Cardiac muscle cell (in vitro differentiated cells and primary cell): ENCODE results near the gene MLF2. TPM values are rescaled to one million over a fixed set of nuclear protein-coding genes. Genes with fewer than 3 reads are reported as not detected.

Source experiments
- DNase-seq, 2 donors: peaks; one replicate each; pipeline versions ENCODE4 v3.0.0 to v3.0.0-alpha.2; 2010 to 2017; ENCODE audit warnings: low read depth in 1 of 2, low spot score in 1 of 2
- H3K27ac ChIP-seq: fragments of 200-600 bp; sonication (generic); 2 replicates; pipeline ENCODE4 v1.5.1; 2016
- H3K27me3 ChIP-seq: fragments of 200-600 bp; sonication (generic); 2 replicates; pipeline ENCODE4 v1.6.0; 2016; ENCODE audit warnings: control low read depth
- H3K36me3 ChIP-seq: fragments of 200-600 bp; sonication (generic); 2 replicates; pipeline ENCODE4 v1.5.1; 2016; ENCODE audit warnings: control low read depth
- H3K4me1 ChIP-seq: fragments of 200-600 bp; sonication (generic); 2 replicates; pipeline ENCODE4 v1.8.1; 2017; ENCODE audit warnings: low read depth, mild to moderate bottlenecking, mixed run types
- H3K4me3 ChIP-seq: fragments of 200-600 bp; sonication (generic); 2 replicates; pipeline ENCODE4 v1.5.1; 2016; ENCODE audit warnings: mild to moderate bottlenecking
- H3K9me3 ChIP-seq: fragments of 200-600 bp; sonication (generic); 2 replicates; pipeline ENCODE4 v1.5.1; 2017; ENCODE audit warnings: low read depth, mild to moderate bottlenecking, control low read depth
- polyA plus RNA-seq: library from polyadenylated mRNA; unstranded; fragments of >200 nt; fragmentation: Nextera tagmentation; extraction: Ambion mirVana; gene quantifications from 2 replicates; pipeline ENCODE4 v1.2.1, GENCODE V29; 2016
- total RNA-seq: library from RNA; depleted of rRNA; stranded (reverse); fragments of >200 nt; gene quantifications from 2 replicates; pipeline ENCODE4 v1.2.3, GENCODE V29; 2016
- TF ChIP-seq, protein P1 (sequence below): IDR thresholded peaks from 2 replicates; pipeline ENCODE4 v1.5.1; 2012; ENCODE audit warnings: low read depth, mild to moderate bottlenecking, low read length

MLF2 gene
- total and polyA plus RNA-seq, 2 experiments from 2014 or later: 342 to 592 TPM

GRCh38 chr12:6768990-6769389 lies 16.0 kb upstream of the MLF2 start:
- Histone ChIP-seq H3K9me3 (no peaks in the 10 kb centered on the region), H3K27ac (peak overlapping the region; percentile 95), H3K36me3 (no peaks in the 10 kb centered on the region), H3K27me3 (peaks cover 22% of the 10 kb centered on the region), H3K4me1 (peaks cover 20% of the 10 kb centered on the region), H3K4me3 (peak overlapping the region; percentile 93)
- peak; percentile 52 to 81 for DNase-seq
- TF ChIP-seq, protein P1, sequence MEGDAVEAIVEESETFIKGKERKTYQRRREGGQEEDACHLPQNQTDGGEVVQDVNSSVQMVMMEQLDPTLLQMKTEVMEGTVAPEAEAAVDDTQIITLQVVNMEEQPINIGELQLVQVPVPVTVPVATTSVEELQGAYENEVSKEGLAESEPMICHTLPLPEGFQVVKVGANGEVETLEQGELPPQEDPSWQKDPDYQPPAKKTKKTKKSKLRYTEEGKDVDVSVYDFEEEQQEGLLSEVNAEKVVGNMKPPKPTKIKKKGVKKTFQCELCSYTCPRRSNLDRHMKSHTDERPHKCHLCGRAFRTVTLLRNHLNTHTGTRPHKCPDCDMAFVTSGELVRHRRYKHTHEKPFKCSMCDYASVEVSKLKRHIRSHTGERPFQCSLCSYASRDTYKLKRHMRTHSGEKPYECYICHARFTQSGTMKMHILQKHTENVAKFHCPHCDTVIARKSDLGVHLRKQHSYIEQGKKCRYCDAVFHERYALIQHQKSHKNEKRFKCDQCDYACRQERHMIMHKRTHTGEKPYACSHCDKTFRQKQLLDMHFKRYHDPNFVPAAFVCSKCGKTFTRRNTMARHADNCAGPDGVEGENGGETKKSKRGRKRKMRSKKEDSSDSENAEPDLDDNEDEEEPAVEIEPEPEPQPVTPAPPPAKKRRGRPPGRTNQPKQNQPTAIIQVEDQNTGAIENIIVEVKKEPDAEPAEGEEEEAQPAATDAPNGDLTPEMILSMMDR: no peak

DNA sequence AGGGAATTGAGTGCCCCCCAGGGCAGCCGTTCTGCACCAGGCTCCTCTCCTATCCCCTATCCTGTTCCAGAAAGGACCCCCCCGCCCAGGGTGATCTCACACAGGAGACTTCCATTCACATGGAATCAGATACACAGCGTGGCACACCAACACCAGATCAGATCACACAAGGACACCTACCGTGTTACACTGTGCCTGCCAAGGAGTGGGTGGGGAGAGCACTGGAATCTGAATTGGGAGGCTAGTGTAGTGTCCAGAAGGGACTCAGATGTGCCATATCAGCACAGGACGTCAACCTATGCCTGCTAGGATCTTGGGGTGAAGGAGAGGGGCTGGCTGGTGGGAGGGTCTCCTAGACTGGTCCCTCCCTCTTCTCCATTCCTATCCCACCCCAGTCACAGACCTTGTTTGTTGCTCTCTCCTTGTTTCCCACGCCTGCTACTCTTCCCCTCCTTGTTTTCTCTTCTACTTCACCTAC lies 15.5 kb upstream of the MLF2 start:
- TF ChIP-seq, protein P1: no peak
- peaks cover 25% of the 10 kb centered on the region for H3K4me1 ChIP-seq
- peak overlapping the region; percentile 95 for H3K27ac ChIP-seq
- H3K9me3 ChIP-seq: no peaks in the 10 kb centered on the region
- DNase-seq: no peak
- H3K27me3 ChIP-seq: peaks cover 17% of the 10 kb centered on the region
- H3K4me3 ChIP-seq: peak overlapping the region; percentile 93
- H3K36me3 ChIP-seq: no peaks in the 10 kb centered on the region

DNA sequence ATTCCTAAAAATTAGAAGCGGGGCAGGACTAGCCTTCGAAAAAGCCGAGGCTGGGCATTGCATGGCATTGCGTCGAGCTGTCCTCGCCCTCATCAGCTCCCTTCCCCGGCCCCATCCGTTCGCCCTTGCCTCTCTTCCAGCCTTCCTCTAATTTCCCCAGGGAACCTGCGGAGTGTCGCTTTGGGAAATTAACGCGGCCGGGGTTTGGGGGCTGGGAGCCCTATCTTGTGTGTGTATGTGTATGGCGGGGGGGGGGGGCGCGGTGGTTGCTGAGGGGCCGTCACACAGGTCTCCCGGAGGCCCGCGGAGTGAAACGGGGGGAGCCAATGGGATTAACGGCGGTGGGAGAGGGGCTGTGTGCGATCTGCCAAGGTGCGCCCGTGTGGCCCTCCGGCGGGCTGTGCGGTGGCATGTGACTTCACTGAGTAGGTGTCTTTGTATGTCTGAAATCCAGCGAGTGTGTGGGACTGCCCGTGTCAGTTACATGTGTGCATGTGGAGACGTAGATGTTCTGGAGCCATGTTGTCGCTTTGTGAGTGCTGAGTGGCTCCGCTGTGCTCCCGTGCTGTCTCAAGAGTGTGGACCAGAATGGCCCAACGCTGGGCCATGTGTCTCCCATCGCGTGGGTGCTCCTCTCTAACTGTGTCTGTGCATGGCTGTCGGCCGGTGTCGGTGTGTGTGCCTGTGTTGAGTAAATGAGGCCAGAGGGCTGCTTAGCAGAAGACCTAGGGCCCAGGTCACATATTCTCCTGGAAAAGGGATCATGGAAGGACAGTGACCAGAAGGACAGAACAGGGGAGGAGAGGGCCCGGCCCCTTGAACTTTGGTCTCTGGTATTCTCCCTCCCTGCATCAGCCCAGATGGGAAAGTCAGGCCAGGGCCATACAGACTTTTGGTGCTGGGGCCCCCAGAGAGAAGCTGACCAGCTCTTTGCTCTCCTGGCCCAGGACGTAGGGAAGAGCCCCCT lies 14.7 kb upstream of the MLF2 start:
- H3K4me1 ChIP-seq: peaks cover 30% of the 10 kb centered on the region
- peaks cover 8% of the 10 kb centered on the region for H3K27me3 ChIP-seq
- peak; percentile 44 to 51 for DNase-seq
- peak overlapping the region; percentile 93 for H3K4me3 ChIP-seq
- TF ChIP-seq, protein P1: no peak
- no peaks in the 10 kb centered on the region for H3K36me3 ChIP-seq
- peak overlapping the region; percentile 95 for H3K27ac ChIP-seq
- no peaks in the 10 kb centered on the region for H3K9me3 ChIP-seq

DNA sequence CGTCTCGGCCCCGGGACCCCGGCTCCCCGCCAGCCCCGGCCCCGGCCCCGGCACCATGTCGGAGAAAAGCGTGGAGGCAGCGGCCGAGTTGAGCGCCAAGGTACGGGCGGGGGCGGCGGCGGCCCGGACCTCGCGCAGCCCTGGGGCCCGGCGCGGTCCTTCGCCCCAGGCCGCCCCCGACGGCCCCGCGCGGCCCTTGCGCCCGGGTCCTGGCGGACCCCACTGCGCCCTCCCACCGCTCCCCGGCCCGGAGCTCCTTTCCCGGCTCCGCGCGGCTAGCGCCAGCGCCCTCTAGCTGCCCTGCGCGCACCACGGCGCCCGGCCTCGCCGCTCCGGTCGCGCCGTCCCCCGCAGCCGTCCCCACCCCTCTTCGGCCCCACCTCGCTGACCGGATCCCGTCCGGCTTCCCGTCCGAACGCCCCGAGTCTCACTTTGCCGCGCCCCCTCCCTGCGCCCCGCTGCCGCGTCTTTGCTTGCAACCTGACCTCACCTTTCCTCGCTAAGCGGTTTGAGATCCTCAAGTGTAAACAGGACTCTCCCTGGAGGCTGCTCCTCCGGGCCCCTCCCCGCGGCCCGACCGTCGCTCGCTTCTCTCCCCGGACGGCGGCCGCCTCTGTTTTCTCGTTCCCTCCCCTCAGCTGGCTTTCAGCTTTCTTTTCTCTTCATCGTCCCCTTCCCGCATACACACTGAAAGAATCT lies 13.9 kb upstream of the MLF2 start:
- peak; percentile 76 to 89 for DNase-seq
- H3K4me3 ChIP-seq: peak overlapping the region; percentile 93
- no peaks in the 10 kb centered on the region for H3K27me3 ChIP-seq
- H3K27ac ChIP-seq: peak overlapping the region; percentile 95
- no peaks in the 10 kb centered on the region for H3K36me3 ChIP-seq
- TF ChIP-seq, protein P1: peak; percentile 50
- peaks cover 30% of the 10 kb centered on the region for H3K4me1 ChIP-seq
- no peaks in the 10 kb centered on the region for H3K9me3 ChIP-seq
